Uterus (tissue), 4 donors: ENCODE measurements around the gene FAM200C. TPM values are rescaled to one million over a fixed set of nuclear protein-coding genes. Genes with fewer than 3 reads are reported as not detected.
A peak's percentile ranks its signal among the peaks of the same experiment; 100 is the strongest.

Experiments
- DNase-seq, 2 donors: peaks; one replicate each; pipeline ENCODE4 v3.0.0-alpha.2; 2019 to 2020
- H3K27ac ChIP-seq, 2 donors: fragments of 200-600 bp; sonication (generic); 1 replicate in 1 of 2; 2 replicates in 1 of 2; pipeline ENCODE4 v1.5.1; 2016 to 2018
- H3K27me3 ChIP-seq, 2 donors: fragments of 200-600 bp; sonication (generic); one replicate each; pipeline ENCODE4 v1.5.1; 2018 to 2019; ENCODE audit warnings: control low read depth in 1 of 2
- H3K36me3 ChIP-seq, 2 donors: fragments of 200-600 bp; sonication (generic); one replicate each; pipeline ENCODE4 v1.5.1; 2019; ENCODE audit warnings: control low read depth in 1 of 2
- H3K4me1 ChIP-seq, 2 donors: fragments of 200-600 bp; sonication (generic); one replicate each; pipeline ENCODE4 v1.5.1; 2018 to 2019; ENCODE audit warnings: control low read depth in 1 of 2
- H3K4me3 ChIP-seq, 2 donors: fragments of 200-600 bp; sonication (generic); 1 replicate in 1 of 2; 2 replicates in 1 of 2; pipeline ENCODE4 v1.5.1; 2018 to 2019; ENCODE audit warnings: mild to moderate bottlenecking in 1 of 2
- H3K9me3 ChIP-seq, 2 donors: fragments of 200-600 bp; sonication (generic); one replicate each; pipeline ENCODE4 v1.5.1; 2019; ENCODE audit warnings: control low read depth in 1 of 2
- POLR2A ChIP-seq, 2 donors: fragments of 450-650 bp; IDR thresholded peaks; one replicate each; pipeline ENCODE4 v1.6.1; 2016; ENCODE audit warnings: antibody characterized with exemption in 2 of 2, mild to moderate bottlenecking in 1 of 2, moderate library complexity in 1 of 2
- intact Hi-C: fragments of 100-400 bp; cut with DNase I; formaldehyde crosslinking; loops from one replicate; pipeline ENCODE4 v1.15.1; 2023; ENCODE audit warnings: low total_unique reads
- total RNA-seq, 4 donors: library from RNA; depleted of rRNA in 3 of 4; stranded (reverse); fragments of >200 nt in 3 of 4; gene quantifications; one replicate each; pipeline versions ENCODE4 v1.1.0 to v1.2.4, GENCODE V29; 2014 to 2023
- TF ChIP-seq, protein P1 (sequence below), 4 experiments: fragments of 200-600 bp in 2 of 4; fragments of 450-650 bp in 2 of 4; sonication (generic) in 2 of 4; IDR thresholded peaks; one replicate each; pipeline ENCODE4 v1.5.1; 2016 to 2019; ENCODE audit warnings: antibody characterized with exemption in 4 of 4, mild to moderate bottlenecking in 2 of 4, moderate library complexity in 1 of 4
- donor health status: DM: yes; HTN: yes; CAD: no.

The FAM200C gene
- total RNA-seq, 4 donors from 2014 or later: 6.1 to 34.1 (median 18.4) TPM

DNA sequence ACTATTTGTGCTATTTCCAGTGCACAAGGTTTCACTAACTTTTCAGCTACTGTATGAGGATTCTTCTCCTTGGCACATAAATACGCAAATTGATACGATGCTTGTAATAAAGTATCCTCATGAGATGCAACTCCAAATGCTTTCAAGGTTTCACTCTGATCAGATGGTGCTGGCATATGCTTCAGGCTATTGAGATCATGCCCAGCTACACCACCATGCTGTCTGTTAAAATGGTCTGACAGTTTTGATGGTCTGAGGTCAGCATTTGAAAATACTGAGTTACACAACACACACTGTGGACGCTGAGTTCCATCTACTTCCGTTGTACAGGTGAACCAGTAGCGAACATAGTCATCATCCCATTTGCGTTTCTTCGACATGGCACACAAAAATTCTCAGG, 4.7 kb downstream of the FAM200C start:
- no peak for TF ChIP-seq POLR2A (IDR thresholded peaks at IDR 0.05)
- TF ChIP-seq, protein P1, sequence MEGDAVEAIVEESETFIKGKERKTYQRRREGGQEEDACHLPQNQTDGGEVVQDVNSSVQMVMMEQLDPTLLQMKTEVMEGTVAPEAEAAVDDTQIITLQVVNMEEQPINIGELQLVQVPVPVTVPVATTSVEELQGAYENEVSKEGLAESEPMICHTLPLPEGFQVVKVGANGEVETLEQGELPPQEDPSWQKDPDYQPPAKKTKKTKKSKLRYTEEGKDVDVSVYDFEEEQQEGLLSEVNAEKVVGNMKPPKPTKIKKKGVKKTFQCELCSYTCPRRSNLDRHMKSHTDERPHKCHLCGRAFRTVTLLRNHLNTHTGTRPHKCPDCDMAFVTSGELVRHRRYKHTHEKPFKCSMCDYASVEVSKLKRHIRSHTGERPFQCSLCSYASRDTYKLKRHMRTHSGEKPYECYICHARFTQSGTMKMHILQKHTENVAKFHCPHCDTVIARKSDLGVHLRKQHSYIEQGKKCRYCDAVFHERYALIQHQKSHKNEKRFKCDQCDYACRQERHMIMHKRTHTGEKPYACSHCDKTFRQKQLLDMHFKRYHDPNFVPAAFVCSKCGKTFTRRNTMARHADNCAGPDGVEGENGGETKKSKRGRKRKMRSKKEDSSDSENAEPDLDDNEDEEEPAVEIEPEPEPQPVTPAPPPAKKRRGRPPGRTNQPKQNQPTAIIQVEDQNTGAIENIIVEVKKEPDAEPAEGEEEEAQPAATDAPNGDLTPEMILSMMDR (IDR thresholded peaks at IDR 0.05): no peak
- DNase-seq: no peak

DNA sequence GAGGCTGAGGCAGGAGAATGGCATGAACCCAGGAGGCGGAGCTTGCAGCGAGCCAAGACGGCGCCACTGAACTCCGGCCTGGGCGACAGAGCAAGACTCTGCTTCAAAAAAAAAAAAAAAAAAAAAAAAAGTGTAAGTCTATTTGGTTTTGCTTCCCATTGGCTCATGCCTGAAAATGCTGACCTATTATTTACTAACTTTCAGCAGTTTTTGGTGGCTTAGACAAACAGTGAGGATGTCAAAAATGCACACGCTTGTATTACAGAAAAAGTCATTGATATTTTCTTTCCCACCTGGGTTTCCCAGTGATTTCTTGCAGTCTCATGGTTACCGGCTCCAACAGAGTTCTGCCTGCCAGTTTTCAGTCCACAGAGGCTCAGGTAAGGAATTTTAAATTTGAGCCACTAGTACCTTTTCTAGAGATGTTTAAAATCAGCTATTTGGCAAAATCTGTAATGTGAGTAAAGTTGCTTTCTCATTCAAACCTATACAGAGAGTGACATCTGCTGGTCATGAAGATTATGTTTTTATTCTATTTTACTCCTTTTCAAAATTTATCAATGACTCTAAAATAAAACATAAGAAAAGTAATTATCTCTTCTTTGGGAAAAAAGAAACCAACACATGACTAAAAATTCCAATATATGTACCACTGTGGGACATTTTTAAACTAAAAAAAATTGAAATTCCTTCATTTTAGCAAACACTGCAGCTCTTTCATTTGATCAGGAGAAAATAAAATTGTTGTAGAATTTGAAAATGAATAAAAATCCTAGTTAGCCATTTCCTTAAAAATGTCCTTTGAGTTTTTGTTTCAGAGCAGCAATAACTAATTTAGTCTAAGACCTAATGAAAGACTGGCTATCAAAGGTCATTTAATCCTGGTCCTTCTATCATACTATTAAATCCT, 8.8 kb downstream of the FAM200C start:
- DNase-seq: no peak
- Histone ChIP-seq H3K4me3 (no peak overlapping the region), H3K4me1 (no peaks in the 10 kb centered on the region), H3K36me3 (no peaks in the 10 kb centered on the region), H3K9me3 (peaks cover 0 to 19% of the 10 kb centered on the region in 2 donors), H3K27me3 (no peaks in the 10 kb centered on the region), H3K27ac (no peak overlapping the region)
- intact Hi-C loops: no loop called here
- TF ChIP-seq, protein P1 (IDR thresholded peaks at IDR 0.05): peak in 3 of 4 experiments; percentile 33 to 40 (median 36)
- no peak for TF ChIP-seq POLR2A (IDR thresholded peaks at IDR 0.05)

More for the DNA sequence above, 4.7 kb downstream of the FAM200C start:
- intact Hi-C loops: no loop called here
- Histone ChIP-seq H3K27me3 (no peaks in the 10 kb centered on the region), H3K9me3 (no peaks in the 10 kb centered on the region), H3K27ac (no peak overlapping the region), H3K4me1 (no peaks in the 10 kb centered on the region), H3K36me3 (no peaks in the 10 kb centered on the region), H3K4me3 (no peak overlapping the region)

DNA sequence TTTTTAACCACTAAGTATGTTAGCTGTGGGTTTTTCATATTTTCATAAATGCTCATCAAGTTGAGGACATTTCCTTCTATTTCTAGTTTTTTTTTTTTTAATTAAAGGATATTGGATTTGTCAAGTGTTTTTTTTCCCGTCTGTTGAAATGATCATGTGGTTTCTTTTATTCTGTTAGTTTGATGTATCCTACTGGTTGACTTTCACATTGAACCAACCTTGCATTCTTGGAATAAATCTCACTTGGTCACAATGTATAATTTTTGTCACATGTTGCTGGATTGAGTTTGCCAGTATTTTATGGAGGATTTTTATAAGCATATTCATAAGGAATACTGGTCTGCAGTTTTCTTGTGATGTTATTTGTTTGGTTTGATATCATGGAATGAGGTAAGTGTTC, 12.4 kb downstream of the FAM200C start:
- Histone ChIP-seq H3K27ac (no peak overlapping the region), H3K9me3 (peaks cover 0 to 19% of the 10 kb centered on the region in 2 donors), H3K36me3 (no peaks in the 10 kb centered on the region), H3K4me1 (no peaks in the 10 kb centered on the region), H3K27me3 (no peaks in the 10 kb centered on the region), H3K4me3 (no peak overlapping the region)
- intact Hi-C loops: no loop called here
- DNase-seq: no peak
- TF ChIP-seq POLR2A (IDR thresholded peaks at IDR 0.05): no peak
- TF ChIP-seq, protein P1 (IDR thresholded peaks at IDR 0.05): no peak

DNA sequence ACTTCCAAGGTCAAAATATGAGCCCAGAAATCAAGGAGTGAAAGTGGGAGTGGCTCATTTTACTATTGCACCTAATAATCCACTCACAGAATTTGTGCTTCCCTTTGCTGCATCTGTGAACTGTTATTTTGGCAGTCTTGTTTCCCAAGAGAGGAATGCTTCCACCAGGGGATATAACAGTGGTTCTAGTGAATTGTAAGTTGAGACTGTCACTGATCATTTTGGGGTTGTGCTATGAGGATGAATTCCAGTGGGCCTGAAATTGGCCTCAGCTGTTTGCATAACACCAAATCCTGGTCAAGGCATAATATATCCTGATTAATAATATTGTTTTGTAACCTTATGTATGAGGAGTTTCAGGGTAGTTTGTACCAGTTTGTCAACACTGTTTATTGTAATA, 14.4 kb downstream of the FAM200C start:
- no peak for DNase-seq

DNA sequence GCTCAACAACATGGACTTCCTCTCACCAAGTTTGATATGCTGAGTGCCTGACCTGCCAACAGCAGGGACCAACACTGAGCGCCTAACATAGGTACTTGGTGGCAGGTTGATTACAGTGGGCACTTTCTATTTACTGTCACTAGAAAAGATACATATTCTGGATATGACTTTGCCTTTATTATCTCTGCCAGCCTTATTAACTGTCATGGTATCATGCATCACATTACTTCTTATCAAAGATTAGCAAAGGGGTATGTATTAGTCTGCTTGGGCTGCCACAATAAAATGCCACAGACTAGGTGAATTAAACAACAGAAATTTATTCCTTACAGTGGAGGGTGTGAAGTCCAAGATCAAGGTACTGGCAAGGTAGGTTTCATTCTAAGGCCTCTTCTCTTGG, 15.2 kb downstream of the FAM200C start:
- no peak for DNase-seq
- no peak for TF ChIP-seq POLR2A (IDR thresholded peaks at IDR 0.05)
- TF ChIP-seq, protein P1 (IDR thresholded peaks at IDR 0.05): no peak
- no peaks in the 10 kb centered on the region for H3K36me3 ChIP-seq
- no peaks in the 10 kb centered on the region for H3K4me1 ChIP-seq
- no peak overlapping the region for H3K27ac ChIP-seq
- no peaks in the 10 kb centered on the region for H3K27me3 ChIP-seq
- no peak overlapping the region for H3K4me3 ChIP-seq
- intact Hi-C loops: no loop called here
- H3K9me3 ChIP-seq: peaks cover 0 to 19% of the 10 kb centered on the region in 2 donors

More for the DNA sequence above, 14.4 kb downstream of the FAM200C start:
- no peak overlapping the region for H3K4me3 ChIP-seq
- H3K9me3 ChIP-seq: peaks cover 0 to 19% of the 10 kb centered on the region in 2 donors
- no peaks in the 10 kb centered on the region for H3K27me3 ChIP-seq
- intact Hi-C loops: no loop called here
- TF ChIP-seq, protein P1 (IDR thresholded peaks at IDR 0.05): no peak
- TF ChIP-seq POLR2A (IDR thresholded peaks at IDR 0.05): no peak
- H3K27ac ChIP-seq: no peak overlapping the region
- no peaks in the 10 kb centered on the region for H3K4me1 ChIP-seq
- no peaks in the 10 kb centered on the region for H3K36me3 ChIP-seq
